ENCODE results near the gene MAFB. TPM values are rescaled to one million over a fixed set of nuclear protein-coding genes. Genes with fewer than 3 reads are reported as not detected.

The MAFB gene
- polyA plus RNA-seq, 3 donors = 113 to 161 (median 134) TPM

- Mint-ChIP-seq H3K4me1 (peaks cover 2% of the 10 kb centered on the region), H3K4me3 (no peak overlapping the region), H3K27ac (no peak overlapping the region), H3K36me3 (no peaks in the 10 kb centered on the region), H3K9me3 (peaks cover 0 to 1% (median 0%) of the 10 kb centered on the region in 7 donors), H3K27me3 (ENCODE audit: low read depth in 3 of 3) (peaks cover 7 to 17% (median 13%) of the 10 kb centered on the region in 3 donors)
- H3K27ac ChIP-seq (ENCODE audit: low read depth in 1 of 2, low read length in 2 of 2) = no peak overlapping the region
- H4K20me1 ChIP-seq (ENCODE audit: insufficient read depth, low read length) = no peaks in the 10 kb centered on the region
- H3K27me3 ChIP-seq (ENCODE audit: control insufficient read depth in 2 of 2, insufficient read depth in 2 of 2, low read length in 2 of 2) = no peaks in the 10 kb centered on the region
- no peak for TF ChIP-seq CTCF (IDR thresholded peaks at IDR 0.05)
- H3K4me1 ChIP-seq (ENCODE audit: control insufficient read depth in 1 of 2, insufficient read depth in 2 of 2, low read length in 2 of 2) = no peaks in the 10 kb centered on the region
- no peaks in the 10 kb centered on the region for H3K79me2 ChIP-seq (ENCODE audit: insufficient read depth, low read length)
- no peak overlapping the region for H3K4me3 ChIP-seq (replicated peaks in 1 of 3; ENCODE audit: low read depth in 2 of 3, low read length in 3 of 3)
- no peaks in the 10 kb centered on the region for H3K36me3 ChIP-seq (replicated peaks in 1 of 2; ENCODE audit: control insufficient read depth in 1 of 2, insufficient read depth in 2 of 2, low read length in 2 of 2)
- no peak overlapping the region for H3K9ac ChIP-seq (ENCODE audit: insufficient read depth, low read length, poor library complexity, severe bottlenecking)
- no peak overlapping the region for H2AFZ ChIP-seq (ENCODE audit: insufficient read depth, low read depth, low read length, poor library complexity, severe bottlenecking)
- no peaks in the 10 kb centered on the region for H3K9me3 ChIP-seq (replicated peaks in 1 of 2; ENCODE audit: control insufficient read depth in 1 of 2, insufficient read depth in 1 of 2, low read length in 2 of 2)
- no peak for DNase-seq
- H3K4me2 ChIP-seq (replicated peaks; ENCODE audit: extremely low read depth, low read length, poor library complexity, severe bottlenecking) = no peak overlapping the region
- 82% methylated on average over 6 of the region's 8 CpGs for WGBS (ENCODE audit: insufficient coverage)
- intact Hi-C loops (cut with micrococcal nuclease) = no loop called here
Observed at GRCh38 chr20:40652441-40652987, 36.5 kb downstream of the MAFB start.

GRCh38 chr20:40651151-40651550 lies 37.9 kb downstream of the MAFB start:
- H3K9me3 Mint-ChIP-seq = peaks cover 0 to 1% (median 0%) of the 10 kb centered on the region in 7 donors
- no CpG with 5 or more reads among the region's 2 CpGs for WGBS (ENCODE audit: insufficient coverage)
- Histone ChIP-seq H3K27ac (ENCODE audit: low read depth in 1 of 2, low read length in 2 of 2) (no peak overlapping the region), H3K4me3 (replicated peaks in 1 of 3; ENCODE audit: low read depth in 2 of 3, low read length in 3 of 3) (no peak overlapping the region), H4K20me1 (ENCODE audit: insufficient read depth, low read length) (no peaks in the 10 kb centered on the region), H3K9me3 (replicated peaks in 1 of 2; ENCODE audit: control insufficient read depth in 1 of 2, insufficient read depth in 1 of 2, low read length in 2 of 2) (no peaks in the 10 kb centered on the region), H3K4me1 (ENCODE audit: control insufficient read depth in 1 of 2, insufficient read depth in 2 of 2, low read length in 2 of 2) (peaks cover 5% of the 10 kb centered on the region in 2 donors), H3K36me3 (replicated peaks in 1 of 2; ENCODE audit: control insufficient read depth in 1 of 2, insufficient read depth in 2 of 2, low read length in 2 of 2) (no peaks in the 10 kb centered on the region), H2AFZ (ENCODE audit: insufficient read depth, low read depth, low read length, poor library complexity, severe bottlenecking) (no peak overlapping the region), H3K4me2 (replicated peaks; ENCODE audit: extremely low read depth, low read length, poor library complexity, severe bottlenecking) (no peak overlapping the region), H3K27me3 (ENCODE audit: control insufficient read depth in 2 of 2, insufficient read depth in 2 of 2, low read length in 2 of 2) (peaks cover 0 to 4% of the 10 kb centered on the region in 2 donors), H3K79me2 (ENCODE audit: insufficient read depth, low read length) (no peaks in the 10 kb centered on the region), H3K9ac (ENCODE audit: insufficient read depth, low read length, poor library complexity, severe bottlenecking) (no peak overlapping the region)
- H3K27ac Mint-ChIP-seq = no peak overlapping the region
- no peaks in the 10 kb centered on the region for H3K36me3 Mint-ChIP-seq
- intact Hi-C loops (cut with micrococcal nuclease) = no loop called here
- no peak for DNase-seq
- H3K27me3 Mint-ChIP-seq (ENCODE audit: low read depth in 3 of 3) = peaks cover 15 to 23% (median 22%) of the 10 kb centered on the region in 3 donors
- peaks cover 8% of the 10 kb centered on the region for H3K4me1 Mint-ChIP-seq
- H3K4me3 Mint-ChIP-seq = no peak overlapping the region
- TF ChIP-seq CTCF (IDR thresholded peaks at IDR 0.05) = no peak

Data from CD14-positive monocyte (primary cell).